C4-2B (cell line): ENCODE measurements around the gene SPOCK3.

Experiments used
- CTCF ChIP-seq: fragments of 450-650 bp; conservative IDR thresholded peaks from 2 replicates; pipeline ENCODE4 v1.5.1; 2017; ENCODE audit warnings: mild to moderate bottlenecking
- ZFX ChIP-seq: fragments of 450-650 bp; IDR thresholded peaks from 2 replicates; pipeline ENCODE4 v1.6.1; 2017

- TF ChIP-seq CTCF: no peak
- TF ChIP-seq ZFX: no peak
Measured at GRCh38 chr4:166836865-166837264, 397.4 kb downstream of the SPOCK3 start.
